Activated CD4-positive, alpha-beta T cell treated with anti-CD3 and anti-CD28 coated beads, Interleukin-2, amount 50 U/mL, for 4 hours (primary cell): Measurements from ENCODE around the gene FAM228A.
"Not testable (repeated sequence)": the region's sequence is repeated elsewhere in the genome, so short reads cannot be mapped to it uniquely, and the experiment has no call there.

ENCODE experiments used
- DNase-seq, 2 experiments: peaks; one replicate each; pipeline ENCODE4 v3.0.0-alpha.2; 2020

Gene FAM228A

GRCh38 chr2:24191848-24192247, 17.0 kb downstream of the FAM228A start:
- no peak for DNase-seq

DNA sequence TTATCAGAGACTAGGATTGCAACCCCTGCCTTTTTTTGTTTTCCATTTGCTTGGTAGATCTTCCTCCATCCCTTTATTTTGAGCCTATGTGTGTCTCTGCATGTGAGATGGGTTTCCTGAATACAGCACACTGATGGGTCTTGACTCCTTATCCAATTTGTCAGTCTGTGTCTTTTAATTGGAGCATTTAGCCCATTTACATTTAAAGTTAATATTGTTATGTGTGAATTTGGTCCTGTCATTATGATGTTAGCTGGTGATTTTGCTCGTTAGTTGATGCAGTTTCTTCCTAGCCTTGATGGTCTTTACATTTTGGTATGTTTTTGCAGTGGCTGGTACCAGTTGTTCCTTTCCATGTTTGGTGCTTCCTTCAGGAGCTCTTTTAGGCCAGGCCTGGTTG, 22.4 kb downstream of the FAM228A start:
- not testable (repeated sequence) for DNase-seq

DNA sequence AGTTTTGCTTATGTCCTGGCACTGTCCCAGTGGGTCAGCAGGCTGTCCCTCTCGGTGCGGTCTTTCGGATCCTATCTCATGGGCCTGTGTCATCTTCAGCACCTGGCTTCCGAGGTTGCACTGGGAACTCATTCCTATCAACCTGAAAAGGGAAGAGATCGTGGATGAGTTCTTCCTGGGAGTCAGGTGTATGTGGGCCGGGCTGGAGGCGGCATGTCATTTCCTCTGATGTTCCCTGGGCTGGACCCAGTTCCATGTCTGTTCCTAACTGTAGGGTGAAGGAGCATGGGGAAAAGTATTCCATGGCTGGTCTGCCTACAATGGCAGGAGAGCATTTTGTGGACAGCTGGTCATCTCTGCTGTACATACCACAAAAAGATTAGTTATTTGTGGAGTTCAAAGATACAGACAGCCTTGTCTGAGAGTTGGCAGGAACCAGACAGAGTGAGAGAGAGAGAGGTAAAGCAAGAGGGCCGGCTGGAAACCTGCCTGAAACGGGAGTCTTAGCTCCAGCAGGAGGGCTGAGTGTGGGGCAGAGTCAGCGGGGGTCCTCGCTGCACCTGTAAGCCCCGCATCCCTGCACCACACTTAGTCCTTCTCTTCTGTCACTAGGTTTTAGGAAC, 25.2 kb downstream of the FAM228A start:
- DNase-seq, result no peak

DNA sequence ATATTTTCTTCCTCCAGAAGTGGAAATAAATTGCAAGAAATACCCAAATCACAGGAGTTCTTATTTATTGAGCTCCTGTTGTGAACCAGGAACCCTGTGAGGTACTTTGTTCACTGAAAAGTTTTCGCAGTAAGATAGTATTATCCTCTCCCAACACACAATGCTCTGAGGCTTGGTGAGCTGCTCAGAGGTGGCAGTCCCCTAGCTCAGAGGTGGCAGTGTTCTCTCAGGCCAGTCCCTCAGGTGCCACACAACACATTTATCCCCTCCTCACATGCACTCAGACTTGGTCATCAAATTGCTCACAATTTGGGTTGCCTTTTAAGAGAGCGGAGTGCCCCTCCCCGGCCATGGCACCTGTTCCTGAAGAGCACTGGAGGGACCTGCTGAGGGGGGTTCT, 25.9 kb downstream of the FAM228A start:
- no peak for DNase-seq

DNA sequence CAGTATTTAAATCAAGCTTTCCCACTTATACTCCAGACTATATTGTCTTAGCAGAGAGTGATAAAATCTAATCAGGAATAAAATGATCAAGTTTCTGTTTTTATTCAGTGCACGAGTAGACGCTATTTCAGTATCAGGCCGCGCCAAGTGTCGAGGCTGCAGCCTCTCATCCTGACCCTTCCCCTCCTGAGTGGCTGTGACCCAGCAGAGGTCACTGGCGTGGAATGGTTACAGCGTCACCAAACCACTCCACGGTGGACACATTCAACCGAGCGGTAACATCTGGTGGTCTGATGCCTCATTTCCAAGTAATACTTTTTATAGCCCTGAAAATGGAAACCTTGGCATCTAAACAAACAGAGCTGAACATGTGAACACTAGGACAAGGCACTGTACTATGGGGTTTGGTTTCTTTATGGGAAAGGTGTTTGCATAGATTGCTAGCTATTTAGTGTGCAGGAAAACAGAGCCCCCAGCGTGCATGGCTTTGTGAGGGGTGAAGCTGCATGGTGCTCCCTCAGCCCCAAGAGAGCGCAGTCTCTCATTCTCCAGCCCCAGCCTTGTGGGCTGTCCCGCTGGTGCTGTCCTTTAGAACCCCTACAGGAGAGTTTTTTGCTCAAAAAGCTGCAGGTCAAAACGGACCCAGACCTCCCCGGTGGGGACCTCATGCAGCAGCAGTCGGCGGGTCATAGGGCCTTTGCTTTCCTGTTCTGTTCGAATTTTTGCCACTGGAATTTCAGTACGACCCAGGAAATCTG, 28.4 kb downstream of the FAM228A start:
- DNase-seq, result no peak

DNA sequence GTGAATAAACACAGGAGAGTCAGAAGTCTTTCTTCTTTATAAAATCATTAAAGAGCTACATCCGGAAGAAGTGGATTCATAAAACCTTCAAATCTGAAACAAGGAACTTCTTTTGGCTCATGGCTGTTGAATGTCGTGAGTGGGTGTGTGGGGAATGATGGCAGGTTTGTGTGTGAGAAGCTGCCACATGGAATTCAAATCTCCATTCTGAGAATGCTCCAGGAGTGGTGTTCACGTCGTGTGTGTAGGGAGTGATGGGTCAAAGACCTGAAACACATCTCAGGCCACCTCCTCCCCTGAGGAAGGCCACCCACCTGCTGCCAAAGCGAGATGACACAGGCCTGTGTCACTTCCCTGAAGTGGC, 28.9 kb downstream of the FAM228A start:
- DNase-seq, result no peak

DNA sequence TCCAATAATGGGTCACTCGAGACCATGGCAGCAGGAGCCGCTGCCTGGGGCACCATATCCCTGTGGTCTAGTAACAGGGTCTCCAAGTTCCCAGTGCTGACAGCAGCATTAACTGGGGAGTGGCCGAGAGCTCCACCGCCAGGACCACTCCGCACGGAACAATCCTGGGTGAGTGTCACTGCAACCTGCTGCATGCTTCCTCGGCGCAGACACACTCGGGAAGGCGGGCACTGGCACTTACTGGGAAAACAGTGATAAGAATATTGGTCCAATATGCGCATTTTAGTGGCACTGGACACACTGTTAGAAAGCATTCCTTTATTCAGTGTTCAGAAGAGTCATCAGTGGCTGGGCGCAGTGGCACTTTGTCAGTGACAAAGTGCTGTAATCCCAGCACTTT, 29.7 kb downstream of the FAM228A start:
- DNase-seq, result no peak

- DNase-seq, result no peak
These were observed 30.3 kb downstream of the FAM228A start for GRCh38 chr2:24205131-24205530.

DNA sequence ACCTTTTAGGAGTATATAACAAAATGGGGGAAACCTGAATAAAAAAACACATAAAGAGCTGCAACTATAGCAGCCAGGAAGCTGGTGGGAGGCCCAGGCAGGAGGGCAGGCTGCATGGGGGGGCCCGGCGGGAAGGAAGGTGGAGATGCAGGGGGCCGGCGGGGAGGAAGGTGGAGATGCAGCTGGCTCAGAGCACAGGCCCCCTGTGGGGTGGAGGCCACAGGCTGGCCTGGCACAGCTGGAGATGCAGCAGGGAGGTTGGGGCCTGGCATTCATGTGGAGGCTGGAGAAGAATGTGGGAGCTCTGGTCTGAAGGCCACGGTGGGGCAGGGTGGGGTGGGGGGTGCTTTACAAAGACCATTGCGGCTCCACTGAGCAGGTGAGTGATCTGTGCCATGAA, 31.4 kb downstream of the FAM228A start:
- no peak for DNase-seq

GRCh38 chr2:24206714-24207113, 31.9 kb downstream of the FAM228A start:
- no peak for DNase-seq

DNA sequence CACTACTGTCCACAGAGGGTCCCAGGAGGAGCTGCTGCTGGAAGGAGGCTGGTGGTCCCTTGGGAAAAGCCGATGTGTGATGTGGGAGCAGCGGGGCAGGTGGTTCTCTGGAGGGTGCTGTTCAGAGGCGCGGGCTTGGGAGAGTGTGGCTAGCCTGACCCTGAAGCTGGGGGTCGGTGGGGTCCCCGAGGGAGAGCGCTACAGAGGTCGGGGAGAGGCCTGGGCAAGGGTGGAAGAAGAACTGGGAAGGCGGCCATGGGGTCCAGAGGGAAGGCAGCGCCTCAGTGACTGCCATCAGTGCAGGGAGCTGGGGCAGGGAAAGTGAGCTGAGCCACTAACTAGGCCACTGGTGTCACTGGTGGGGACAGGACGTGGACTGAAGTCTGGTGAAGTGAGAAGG, 32.5 kb downstream of the FAM228A start:
- DNase-seq, result no peak

- DNase-seq, result no peak
These were observed 33.6 kb downstream of the FAM228A start for GRCh38 chr2:24208490-24208889.

GRCh38 chr2:24209389-24210105, 34.7 kb downstream of the FAM228A start:
- no peak for DNase-seq

- no peak for DNase-seq
These were observed 35.2 kb downstream of the FAM228A start for GRCh38 chr2:24210106-24210455.

DNA sequence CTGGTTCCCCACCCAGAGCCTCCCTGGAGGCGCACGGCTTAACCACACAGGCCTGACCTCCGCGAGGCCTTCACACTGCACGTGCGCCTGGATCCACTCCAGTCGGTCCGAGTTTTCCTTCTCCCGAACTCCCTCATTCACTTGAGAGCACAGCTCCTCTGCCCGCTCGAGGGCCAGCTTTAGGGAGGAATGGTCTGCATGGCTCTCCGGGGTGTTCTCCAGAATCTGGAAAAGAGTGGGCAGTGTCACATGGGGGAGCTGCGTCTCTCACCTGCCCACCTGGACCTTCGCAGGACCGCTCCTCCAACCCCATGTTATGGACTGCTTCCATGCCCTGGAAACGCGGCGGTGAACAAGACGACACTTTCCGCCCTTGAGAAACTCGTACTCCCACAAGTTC, 35.9 kb downstream of the FAM228A start:
- DNase-seq, result no peak

- no peak for DNase-seq
These were observed 36.6 kb downstream of the FAM228A start for GRCh38 chr2:24211408-24211807.

DNA sequence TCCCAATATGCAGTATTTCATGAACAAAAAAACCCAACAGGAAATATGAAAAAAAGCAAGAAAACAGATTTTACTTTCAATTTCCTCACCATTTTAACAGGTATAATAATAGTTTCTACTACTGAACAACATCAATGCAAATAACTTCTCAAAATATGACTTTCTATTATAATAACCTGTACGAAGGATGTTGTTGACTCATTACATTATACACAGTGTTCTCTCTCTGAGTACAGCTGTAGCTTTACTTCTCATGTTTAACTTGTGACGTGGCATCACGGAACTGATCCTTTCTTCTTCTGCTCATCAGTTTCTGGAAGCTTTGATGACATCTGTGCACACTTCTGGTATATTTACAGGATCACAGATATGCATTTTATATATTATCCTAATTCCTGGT, 40.0 kb downstream of the FAM228A start:
- DNase-seq, result no peak

- DNase-seq, result no peak
These were observed 45.9 kb downstream of the FAM228A start for GRCh38 chr2:24220554-24221291.

DNA sequence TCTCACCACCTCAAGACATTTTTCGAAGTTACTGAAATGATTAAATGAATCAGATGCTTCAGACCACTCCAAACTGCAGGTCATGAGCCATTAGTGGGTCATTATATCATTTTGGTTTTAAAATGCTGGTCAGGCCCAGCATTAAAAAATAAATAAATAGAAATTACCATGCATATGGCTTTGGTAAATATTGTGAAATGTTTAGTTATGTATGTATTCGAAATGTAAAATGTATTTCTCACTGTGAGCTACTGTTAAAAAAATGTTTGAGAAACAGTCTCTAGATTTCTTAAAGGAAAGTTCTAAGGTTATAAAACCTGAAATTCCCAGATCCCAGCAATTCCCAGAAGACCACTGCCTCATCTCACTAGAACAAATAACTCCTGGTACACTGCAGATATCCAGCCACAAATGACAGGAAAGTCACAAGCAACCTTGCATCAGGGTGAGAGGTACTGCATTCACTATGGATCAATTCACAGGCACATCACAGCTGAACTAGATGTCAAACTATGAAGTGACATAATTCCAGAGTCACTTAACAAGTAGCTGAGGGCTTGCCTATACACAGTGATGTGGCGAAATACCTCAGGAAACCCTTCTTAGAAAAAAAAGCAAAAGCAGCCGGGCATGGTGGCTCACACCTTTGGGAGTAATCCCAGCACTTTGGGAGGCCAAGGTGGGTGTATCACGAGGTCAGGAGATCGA, 46.6 kb downstream of the FAM228A start:
- no peak for DNase-seq

- DNase-seq, result no peak
These were observed 48.1 kb downstream of the FAM228A start for GRCh38 chr2:24222946-24223345.

GRCh38 chr2:24225499-24226242, 50.8 kb downstream of the FAM228A start:
- no peak for DNase-seq

DNA sequence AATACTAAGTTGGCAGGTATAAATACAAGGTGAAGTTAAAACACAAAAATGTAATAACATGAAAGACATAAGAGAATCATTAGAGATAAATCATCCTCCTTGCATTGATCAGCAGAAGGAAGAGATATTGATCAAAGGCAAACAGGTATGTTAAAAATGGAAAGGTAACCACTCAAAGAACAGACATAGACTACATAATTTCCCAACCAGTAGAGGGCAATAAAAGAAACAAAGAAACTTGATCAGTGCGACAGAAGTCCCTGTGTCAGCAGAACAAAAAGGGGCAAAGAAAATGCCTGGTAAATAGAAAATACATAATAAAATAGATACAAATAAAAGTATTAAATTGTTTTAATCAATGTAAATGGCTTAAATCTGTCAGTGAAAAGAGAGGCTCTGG, 53.6 kb downstream of the FAM228A start:
- no peak for DNase-seq
